GM23338 (cell line): Measurements from ENCODE around the gene POPDC2. TPM values are rescaled to one million over a fixed set of nuclear protein-coding genes. Genes with fewer than 3 reads are reported as not detected.

ENCODE experiments used
- ATAC-seq: fragments of 200-7000 bp; cut with Tn5 transposase; 3 replicates; pipeline ENCODE4 v1.9.1; 2020
- DNase-seq: peaks from one replicate; pipeline ENCODE4 v3.0.0-alpha.2; 2015; ENCODE audit warnings: low spot score
- H2AFZ ChIP-seq: fragments of 200-600 bp; sonication (generic); 2 replicates; pipeline ENCODE4 v1.8.0; 2016; ENCODE audit warnings: antibody characterized with exemption, mild to moderate bottlenecking, moderate library complexity
- H3F3A ChIP-seq: fragments of 200-600 bp; sonication (generic); replicated peaks from 2 replicates; pipeline ENCODE4 v1.8.0; 2017; ENCODE audit warnings: antibody characterized with exemption, mixed run types, low read depth
- H3K27ac ChIP-seq: fragments of 200-600 bp; sonication (generic); 2 replicates; pipeline ENCODE4 v1.6.1; 2016; ENCODE audit warnings: low read depth
- H3K27me3 ChIP-seq: fragments of 200-600 bp; sonication (generic); 2 replicates; pipeline ENCODE4 v1.8.0; 2016; ENCODE audit warnings: mild to moderate bottlenecking, mixed run types, moderate library complexity; ENCODE audit not compliant: insufficient read depth
- H3K36me3 ChIP-seq: fragments of 200-600 bp; sonication (generic); 2 replicates; pipeline ENCODE4 v1.8.0; 2016; ENCODE audit warnings: mild to moderate bottlenecking; ENCODE audit not compliant: insufficient read depth
- H3K4me1 ChIP-seq: fragments of 200-600 bp; sonication (generic); 2 replicates; pipeline ENCODE4 v1.8.0; 2016; ENCODE audit warnings: mild to moderate bottlenecking, moderate library complexity; ENCODE audit not compliant: insufficient read depth
- H3K4me2 ChIP-seq: fragments of 200-600 bp; sonication (generic); 2 replicates; pipeline ENCODE4 v1.7.1; 2017; ENCODE audit warnings: mixed run types
- H3K4me3 ChIP-seq: fragments of 200-600 bp; sonication (generic); 2 replicates; pipeline ENCODE4 v1.6.1; 2016; ENCODE audit warnings: mixed run types
- H3K79me2 ChIP-seq: fragments of 200-600 bp; sonication (generic); replicated peaks from 2 replicates; pipeline ENCODE4 v1.8.0; 2017; ENCODE audit warnings: mild to moderate bottlenecking; ENCODE audit not compliant: insufficient read depth
- H3K9me2 ChIP-seq: fragments of 200-600 bp; sonication (generic); 2 replicates; pipeline ENCODE4 v1.8.0; 2017; ENCODE audit not compliant: insufficient read depth
- H4K20me1 ChIP-seq: fragments of 200-600 bp; sonication (generic); replicated peaks from 2 replicates; pipeline ENCODE4 v1.8.0; 2017; ENCODE audit warnings: mild to moderate bottlenecking; ENCODE audit not compliant: insufficient read depth
- H3K27ac Mint-ChIP-seq: 2 replicates; pipeline ENCODE4 v1.8.0; 2020; ENCODE audit warnings: inconsistent platforms, mild to moderate bottlenecking, moderate library complexity, mixed read lengths
- H3K27me3 Mint-ChIP-seq: 3 replicates; pipeline ENCODE4 v1.8.0; 2022; ENCODE audit warnings: low read depth, mild to moderate bottlenecking, moderate library complexity, mixed read lengths, inconsistent platforms; ENCODE audit not compliant: insufficient read depth, poor library complexity
- H3K36me3 Mint-ChIP-seq: 3 replicates; pipeline ENCODE4 v1.8.0; 2021; ENCODE audit warnings: low read depth, mild to moderate bottlenecking, inconsistent platforms, moderate library complexity, mixed read lengths
- H3K4me1 Mint-ChIP-seq: 3 replicates; pipeline ENCODE4 v1.8.0; 2020; ENCODE audit warnings: mild to moderate bottlenecking, inconsistent platforms, mixed read lengths
- H3K4me3 Mint-ChIP-seq: 3 replicates; pipeline ENCODE4 v1.8.0; 2021; ENCODE audit warnings: moderate library complexity, mild to moderate bottlenecking, inconsistent platforms, mixed read lengths
- H3K9me3 Mint-ChIP-seq: 3 replicates; pipeline ENCODE4 v1.8.0; 2020; ENCODE audit warnings: moderate library complexity, mild to moderate bottlenecking, inconsistent platforms, mixed read lengths
- CREB1 ChIP-seq: fragments of 250-450 bp; sonication (Bioruptor Pico); IDR thresholded peaks from 2 replicates; pipeline ENCODE4 v1.5.0; 2020; ENCODE audit warnings: low read depth, mild to moderate bottlenecking, moderate library complexity
- JUNB ChIP-seq: IDR thresholded peaks from one replicate; pipeline ENCODE4 v1.6.1; 2016; ENCODE audit warnings: antibody characterized with exemption; ENCODE audit not compliant: unreplicated experiment
- POLR2AphosphoS5 ChIP-seq: IDR thresholded peaks from 2 replicates; pipeline ENCODE4 v1.6.1; 2016; ENCODE audit warnings: antibody characterized with exemption, low read depth
- REST ChIP-seq: IDR thresholded peaks from one replicate; pipeline ENCODE4 v1.6.1; 2018; ENCODE audit warnings: antibody characterized with exemption; ENCODE audit not compliant: unreplicated experiment
- ZNF462 ChIP-seq: fragments of 250-450 bp; sonication (Bioruptor Pico); IDR thresholded peaks from 2 replicates; pipeline ENCODE4 v1.5.0; 2020; ENCODE audit warnings: mild to moderate bottlenecking, moderate library complexity
- polyA plus RNA-seq: library from polyadenylated mRNA; unstranded; fragments of >200 nt; fragmentation: Nextera tagmentation; extraction: Ambion mirVana; gene quantifications from 2 replicates; pipeline ENCODE4 v1.2.1, GENCODE V29; 2016
- total RNA-seq: library from RNA; depleted of rRNA; stranded (reverse); fragments of >200 nt; shearing (Covaris generic); gene quantifications from 2 replicates; pipeline ENCODE4 v1.2.3, GENCODE V29; 2014

Gene POPDC2
- total and polyA plus RNA-seq, 2 experiments from 2014 or later, result 0.36 TPM; not detected in 1

- Mint-ChIP-seq H3K27ac (no peak overlapping the region), H3K4me3 (peak overlapping the region; percentile 80), H3K9me3 (peaks cover 4% of the 10 kb centered on the region; the same call in 2 of the 3 replicates), H3K36me3 (no peaks in the 10 kb centered on the region; the same call in 2 of the 3 replicates), H3K27me3 (peaks cover 8% of the 10 kb centered on the region), H3K4me1 (peaks cover 14% of the 10 kb centered on the region)
- no peaks in the 10 kb centered on the region for H3K36me3 ChIP-seq
- no peaks in the 10 kb centered on the region for H3K79me2 ChIP-seq
- no peaks in the 10 kb centered on the region for H3K9me2 ChIP-seq
- ATAC-seq (no peak), DNase-seq (no peak)
- peak overlapping the region; percentile 86 for H3K4me3 ChIP-seq
- H3K27me3 ChIP-seq, result peaks cover 15% of the 10 kb centered on the region
- peak overlapping the region; percentile 94 for H3K4me2 ChIP-seq
- peak overlapping the region; percentile 99 for H2AFZ ChIP-seq
- no peaks in the 10 kb centered on the region; the same call in 1 of the 2 replicates for H4K20me1 ChIP-seq
- no peak overlapping the region for H3K27ac ChIP-seq
- no peak for TF ChIP-seq CREB1 (CRISPR knock-in tag)
- TF ChIP-seq POLR2AphosphoS5, result no peak
- no peak for TF ChIP-seq REST
- TF ChIP-seq ZNF462, result no peak
- TF ChIP-seq JUNB, result no peak
- peaks cover 12% of the 10 kb centered on the region for H3K4me1 ChIP-seq
- H3F3A ChIP-seq, result no peaks in the 10 kb centered on the region
Measured at GRCh38 chr3:119703820-119704531, 43.6 kb upstream of the POPDC2 start.
